Tibial nerve (tissue), 4 donors: ENCODE measurements around the gene ZNF692.

Experiments
- CTCF ChIP-seq, 5 experiments: fragments of 200-600 bp in 3 of 5; fragments of 450-650 bp in 2 of 5; sonication (generic) in 3 of 5; IDR thresholded peaks; one replicate each; pipeline ENCODE4 v1.5.1; 2016 to 2019; ENCODE audit warnings: antibody characterized with exemption in 5 of 5, mild to moderate bottlenecking in 3 of 5, moderate library complexity in 2 of 5
- EP300 ChIP-seq, 2 donors: sonication (generic); formaldehyde crosslinking; IDR thresholded peaks; one replicate each; pipeline ENCODE4 v1.6.1; 2017; ENCODE audit warnings: antibody characterized with exemption in 2 of 2, mild to moderate bottlenecking in 1 of 2
- POLR2A ChIP-seq, 2 donors: fragments of 450-650 bp; IDR thresholded peaks; one replicate each; pipeline ENCODE4 v1.6.1; 2017; ENCODE audit warnings: antibody characterized with exemption in 2 of 2, mild to moderate bottlenecking in 2 of 2, moderate library complexity in 2 of 2

GRCh38 chr1:248839168-248839555 lies 19.7 kb downstream of the ZNF692 start:
- TF ChIP-seq CTCF (IDR thresholded peaks at IDR 0.05) (no peak), POLR2A (IDR thresholded peaks at IDR 0.05) (no peak), EP300 (IDR thresholded peaks at IDR 0.05) (no peak)
